Smooth muscle cell (in vitro differentiated cells): ENCODE results near the gene MANSC1. TPM values are rescaled to one million over a fixed set of nuclear protein-coding genes. Genes with fewer than 3 reads are reported as not detected.

Source experiments
- DNase-seq: peaks from one replicate; lab custom pipeline; 2025; ENCODE audit not compliant: unreplicated experiment; lab: John Stamatoyannopoulos, UW
- H2AFZ ChIP-seq: fragments of 200-600 bp; sonication (generic); 2 replicates; pipeline ENCODE4 v1.6.0; 2016; ENCODE audit warnings: antibody characterized with exemption, low read depth, mild to moderate bottlenecking
- H3F3A ChIP-seq: fragments of 200-600 bp; sonication (generic); 2 replicates; pipeline ENCODE4 v1.6.0; 2017; ENCODE audit warnings: antibody characterized with exemption, low read depth
- H3K27ac ChIP-seq: fragments of 200-600 bp; sonication (generic); 2 replicates; pipeline ENCODE4 v1.5.1; 2016; ENCODE audit warnings: low read depth, mild to moderate bottlenecking
- H3K27me3 ChIP-seq: fragments of 200-600 bp; sonication (generic); 2 replicates; pipeline ENCODE4 v1.6.1; 2016; ENCODE audit warnings: low read depth, mild to moderate bottlenecking
- H3K36me3 ChIP-seq: fragments of 200-600 bp; sonication (generic); 2 replicates; pipeline ENCODE4 v1.5.1; 2016; ENCODE audit warnings: low read depth
- H3K4me1 ChIP-seq: fragments of 200-600 bp; sonication (generic); 2 replicates; pipeline ENCODE4 v1.5.1; 2016; ENCODE audit warnings: low read depth
- H3K4me2 ChIP-seq: fragments of 200-600 bp; sonication (generic); 2 replicates; pipeline ENCODE4 v1.6.0; 2016; ENCODE audit warnings: mild to moderate bottlenecking
- H3K4me3 ChIP-seq: fragments of 200-600 bp; sonication (generic); 2 replicates; pipeline ENCODE4 v1.5.1; 2016; ENCODE audit warnings: mild to moderate bottlenecking
- H3K79me2 ChIP-seq: fragments of 200-600 bp; sonication (generic); 2 replicates; pipeline ENCODE4 v1.6.0; 2016; ENCODE audit warnings: low read depth, mild to moderate bottlenecking
- H3K9ac ChIP-seq: fragments of 200-600 bp; sonication (generic); 2 replicates; pipeline ENCODE4 v1.6.0; 2016; ENCODE audit warnings: low read depth
- H3K9me3 ChIP-seq: fragments of 200-600 bp; sonication (generic); replicated peaks from 2 replicates; pipeline ENCODE4 v1.5.1; 2016; ENCODE audit warnings: low read depth
- H4K20me1 ChIP-seq: fragments of 200-600 bp; sonication (generic); 2 replicates; pipeline ENCODE4 v1.6.0; 2016; ENCODE audit warnings: low read depth
- CTCF ChIP-seq: fragments of 200-600 bp; sonication (generic); IDR thresholded peaks from 2 replicates; pipeline ENCODE4 v1.5.1; 2017; ENCODE audit warnings: borderline replicate concordance, mild to moderate bottlenecking, antibody characterized with exemption; ENCODE audit not compliant: insufficient read depth, poor library complexity, severe bottlenecking
- WGBS: methylation state at CpG from one replicate; pipeline ENCODE4 v1.1.7; 2016; ENCODE audit warnings: low lambda C conversion rate; 5-methylcytosine and 5-hydroxymethylcytosine counted together
- polyA plus RNA-seq: library from polyadenylated mRNA; unstranded; fragments of >200 nt; fragmentation: Nextera tagmentation; extraction: Ambion mirVana; gene quantifications from 2 replicates; pipeline ENCODE4 v1.2.1, GENCODE V29; 2016
- total RNA-seq: library from RNA; depleted of rRNA; stranded (reverse); fragments of >200 nt; gene quantifications from 2 replicates; pipeline ENCODE4 v1.2.3, GENCODE V29; 2014

The MANSC1 gene
- total and polyA plus RNA-seq, 2 experiments from 2014 or later: 0.09 to 5.1 TPM

- DNase-seq: no peak
- no peaks in the 10 kb centered on the region for H3F3A ChIP-seq
- H4K20me1 ChIP-seq: no peaks in the 10 kb centered on the region
- H3K79me2 ChIP-seq: no peaks in the 10 kb centered on the region
- peaks cover 11% of the 10 kb centered on the region for H3K4me1 ChIP-seq
- WGBS: over 99% methylated on average over 6 of the region's 6 CpGs
- no peak overlapping the region for H3K9ac ChIP-seq
- H3K36me3 ChIP-seq: no peaks in the 10 kb centered on the region
- no peaks in the 10 kb centered on the region for H3K27me3 ChIP-seq
- no peak overlapping the region for H3K4me2 ChIP-seq
- H2AFZ ChIP-seq: no peak overlapping the region
- no peak for TF ChIP-seq CTCF
- H3K4me3 ChIP-seq: no peak overlapping the region
- H3K27ac ChIP-seq: no peak overlapping the region
- H3K9me3 ChIP-seq: no peaks in the 10 kb centered on the region
These were observed 31.0 kb upstream of the MANSC1 start for GRCh38 chr12:12380949-12381593.

- WGBS: 95% methylated on average over 4 of the region's 4 CpGs
- Histone ChIP-seq H3K27me3 (no peaks in the 10 kb centered on the region), H3K27ac (no peak overlapping the region), H3K79me2 (no peaks in the 10 kb centered on the region), H3K36me3 (no peaks in the 10 kb centered on the region), H3F3A (no peaks in the 10 kb centered on the region), H3K9ac (no peak overlapping the region), H3K4me3 (no peak overlapping the region), H2AFZ (no peak overlapping the region), H3K4me1 (peaks cover 9% of the 10 kb centered on the region), H4K20me1 (no peaks in the 10 kb centered on the region), H3K9me3 (no peaks in the 10 kb centered on the region), H3K4me2 (no peak overlapping the region)
- DNase-seq: no peak
- TF ChIP-seq CTCF: no peak
These were observed 30.0 kb upstream of the MANSC1 start for GRCh38 chr12:12379831-12380730.

GRCh38 chr12:12378616-12379015 is 28.6 kb upstream of the MANSC1 start:
- Histone ChIP-seq H3K4me3 (no peak overlapping the region), H3K27ac (no peak overlapping the region), H3K4me1 (no peaks in the 10 kb centered on the region), H3K9me3 (no peaks in the 10 kb centered on the region), H3K4me2 (no peak overlapping the region), H4K20me1 (no peaks in the 10 kb centered on the region), H3K36me3 (no peaks in the 10 kb centered on the region), H2AFZ (no peak overlapping the region), H3K9ac (no peak overlapping the region), H3K27me3 (no peaks in the 10 kb centered on the region), H3F3A (no peaks in the 10 kb centered on the region), H3K79me2 (no peaks in the 10 kb centered on the region)
- no peak for DNase-seq
- WGBS: 85% methylated on average over 2 of the region's 2 CpGs
- TF ChIP-seq CTCF: no peak
